Activated naive CD8-positive, alpha-beta T cell (primary cell): Measurements from ENCODE around the gene LMO2.

ENCODE experiments used
- H3K27ac Mint-ChIP-seq: one replicate; pipeline ENCODE4 v1.8.0; 2021; ENCODE audit warnings: mixed read lengths
- H3K27me3 Mint-ChIP-seq: one replicate; pipeline ENCODE4 v1.8.0; 2021; ENCODE audit warnings: mixed read lengths
- H3K36me3 Mint-ChIP-seq: one replicate; pipeline ENCODE4 v1.8.0; 2021; ENCODE audit warnings: mixed read lengths
- H3K4me1 Mint-ChIP-seq: one replicate; pipeline ENCODE4 v1.8.0; 2021; ENCODE audit warnings: low read depth, mixed read lengths
- H3K4me3 Mint-ChIP-seq: one replicate; pipeline ENCODE4 v1.8.0; 2021; ENCODE audit warnings: mild to moderate bottlenecking, mixed read lengths
- H3K9me3 Mint-ChIP-seq: one replicate; pipeline ENCODE4 v1.8.0; 2021; ENCODE audit warnings: low read depth, mixed read lengths

LMO2 gene

DNA sequence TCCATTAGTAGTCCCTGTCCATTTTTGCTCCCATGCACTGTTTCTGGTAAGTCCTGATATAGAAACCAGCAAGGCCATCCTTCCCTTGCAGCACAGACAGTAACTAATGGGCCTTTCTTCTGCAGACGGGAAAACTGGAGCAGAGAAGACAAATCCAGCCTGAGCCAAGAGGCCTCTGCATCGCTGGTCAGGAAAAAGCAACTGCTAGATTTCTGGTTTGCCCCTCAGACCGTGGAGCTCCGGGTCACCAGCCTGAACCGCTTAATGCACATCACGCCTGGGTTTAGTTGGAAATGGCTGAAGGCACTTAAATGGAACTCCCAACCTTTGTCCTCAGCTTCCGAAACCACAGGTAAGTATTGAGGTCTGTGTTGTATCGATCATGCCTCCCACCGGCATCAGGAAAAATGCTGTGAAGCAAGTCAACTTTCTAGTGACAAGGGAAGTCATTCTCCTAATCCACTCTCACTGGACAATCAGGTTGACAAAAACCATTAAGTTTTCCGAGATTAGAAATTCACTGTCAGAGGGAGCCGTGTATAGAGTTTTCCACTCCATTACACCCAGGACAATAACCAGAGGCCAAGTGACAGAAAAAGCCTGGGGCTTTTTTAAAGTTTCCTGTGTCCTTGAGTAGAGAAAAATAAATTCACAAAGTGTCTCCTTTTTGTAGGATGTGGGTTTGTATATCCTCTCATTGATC is 14.8 kb upstream of the LMO2 start:
- Mint-ChIP-seq H3K27me3 (peaks cover 20% of the 10 kb centered on the region), H3K27ac (no peak overlapping the region), H3K4me1 (peaks cover 9% of the 10 kb centered on the region), H3K36me3 (no peaks in the 10 kb centered on the region), H3K9me3 (no peaks in the 10 kb centered on the region), H3K4me3 (no peak overlapping the region)

DNA sequence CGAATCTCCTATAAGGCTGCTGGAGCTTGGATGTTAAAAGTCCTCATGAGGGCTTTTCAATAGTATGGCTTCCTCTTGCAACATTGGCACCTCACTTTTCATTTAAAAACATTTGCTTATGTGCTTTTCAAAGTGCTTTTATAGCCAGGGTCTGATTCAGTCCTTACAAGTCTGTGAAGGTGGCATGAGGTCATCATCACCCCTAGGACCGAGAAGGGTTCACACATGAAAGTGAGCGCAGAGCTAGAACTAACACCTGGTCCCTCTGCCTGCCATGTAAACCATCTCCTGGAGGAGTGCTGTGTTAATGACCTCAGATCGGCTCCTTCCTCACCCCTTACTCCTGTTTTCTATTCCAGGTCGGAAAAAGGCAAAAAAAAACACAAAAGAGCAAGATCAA is 12.2 kb upstream of the LMO2 start:
- Mint-ChIP-seq H3K4me1 (peaks cover 9% of the 10 kb centered on the region), H3K27ac (no peak overlapping the region), H3K4me3 (no peak overlapping the region), H3K36me3 (no peaks in the 10 kb centered on the region), H3K9me3 (no peaks in the 10 kb centered on the region), H3K27me3 (peaks cover 31% of the 10 kb centered on the region)

DNA sequence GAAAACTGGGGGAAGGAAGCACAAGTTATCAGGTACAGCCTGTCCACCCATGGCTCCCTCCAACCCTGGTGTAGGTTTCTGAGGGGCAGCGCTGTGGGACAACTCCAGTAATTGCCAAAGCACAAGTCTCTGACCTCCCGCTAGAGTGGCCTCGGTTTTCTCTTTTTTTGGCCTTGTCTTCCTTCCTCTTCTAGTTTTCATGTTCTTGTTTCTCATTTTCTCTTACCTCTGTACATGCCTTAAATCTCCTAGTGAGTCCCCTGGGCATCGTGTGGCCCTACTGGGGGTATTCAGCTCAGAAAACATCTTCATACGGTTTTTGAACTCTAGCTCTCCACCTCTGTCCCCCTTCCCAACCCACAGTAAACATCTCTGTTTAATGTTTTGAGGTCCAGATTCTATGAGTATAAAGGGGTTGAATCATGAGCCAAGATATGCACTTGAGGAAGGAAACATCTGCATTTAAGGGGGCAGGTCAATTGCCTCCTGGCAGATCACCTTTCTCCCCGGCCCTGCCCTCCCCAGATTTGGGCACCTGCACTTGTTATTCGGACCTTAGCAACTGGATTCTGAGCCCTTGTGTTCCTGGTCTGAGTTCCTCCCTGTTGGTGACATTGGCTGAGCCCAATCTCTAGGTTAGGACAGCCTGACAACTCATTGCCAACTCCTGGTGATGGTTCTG is 8.4 kb upstream of the LMO2 start:
- no peak overlapping the region for H3K27ac Mint-ChIP-seq
- H3K4me3 Mint-ChIP-seq = no peak overlapping the region
- H3K27me3 Mint-ChIP-seq = peaks cover 42% of the 10 kb centered on the region
- peaks cover 9% of the 10 kb centered on the region for H3K4me1 Mint-ChIP-seq
- peaks cover 2% of the 10 kb centered on the region for H3K36me3 Mint-ChIP-seq
- no peaks in the 10 kb centered on the region for H3K9me3 Mint-ChIP-seq

DNA sequence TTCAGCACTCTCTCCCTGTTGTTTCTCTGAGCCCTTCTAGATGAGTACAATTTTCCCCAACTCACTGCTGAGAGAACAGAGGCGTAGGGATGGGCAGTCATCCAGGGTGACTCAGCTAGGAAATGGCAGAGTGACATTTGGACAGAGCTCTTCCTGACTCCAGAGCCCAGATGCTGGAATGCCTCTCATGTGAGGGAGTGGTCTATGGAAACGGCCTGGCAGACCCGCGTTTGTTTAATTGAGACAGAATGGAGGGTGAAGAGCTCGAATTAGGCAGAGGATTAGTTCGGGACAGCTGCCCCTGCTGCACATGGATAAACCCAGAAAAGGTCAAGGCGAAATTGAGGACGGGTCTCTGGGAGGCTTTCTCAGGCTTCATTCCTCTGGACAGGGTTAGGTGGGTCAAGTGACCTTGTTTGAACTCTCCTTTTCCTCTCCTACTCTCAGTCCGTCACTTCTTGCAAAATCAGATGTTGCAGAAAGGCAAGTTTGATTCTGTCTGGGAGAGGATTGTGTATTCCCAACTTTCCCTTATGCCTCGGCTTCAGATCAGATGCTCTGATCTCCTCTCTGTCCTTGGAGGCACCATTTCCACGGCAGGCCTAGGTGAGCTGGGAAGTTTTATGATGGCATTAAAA is 7.6 kb upstream of the LMO2 start:
- H3K27ac Mint-ChIP-seq = no peak overlapping the region
- peaks cover 2% of the 10 kb centered on the region for H3K36me3 Mint-ChIP-seq
- no peaks in the 10 kb centered on the region for H3K9me3 Mint-ChIP-seq
- peaks cover 40% of the 10 kb centered on the region for H3K27me3 Mint-ChIP-seq
- peaks cover 16% of the 10 kb centered on the region for H3K4me1 Mint-ChIP-seq
- no peak overlapping the region for H3K4me3 Mint-ChIP-seq

DNA sequence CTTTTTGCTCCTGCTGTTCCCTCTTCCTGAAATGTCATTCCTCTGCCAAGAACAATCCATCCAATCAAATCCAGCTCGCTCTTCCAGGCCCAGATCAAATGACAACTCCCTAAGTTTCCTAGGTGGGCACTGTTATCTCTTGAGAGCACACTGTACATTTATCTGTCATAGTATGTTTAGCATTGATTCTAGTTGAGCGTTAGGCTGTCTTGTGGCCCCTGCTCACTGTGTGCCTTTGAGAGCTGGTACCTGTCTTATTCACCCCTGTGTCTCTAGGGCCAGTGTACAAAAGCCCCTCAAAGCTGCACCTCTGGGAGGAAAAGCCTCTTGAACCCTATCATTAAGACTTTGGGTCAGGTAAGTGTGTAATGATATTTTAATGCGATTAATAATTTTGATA is 7.1 kb upstream of the LMO2 start:
- no peaks in the 10 kb centered on the region for H3K9me3 Mint-ChIP-seq
- no peak overlapping the region for H3K27ac Mint-ChIP-seq
- peaks cover 2% of the 10 kb centered on the region for H3K36me3 Mint-ChIP-seq
- peaks cover 22% of the 10 kb centered on the region for H3K4me1 Mint-ChIP-seq
- H3K4me3 Mint-ChIP-seq = no peak overlapping the region
- H3K27me3 Mint-ChIP-seq = peaks cover 40% of the 10 kb centered on the region

DNA sequence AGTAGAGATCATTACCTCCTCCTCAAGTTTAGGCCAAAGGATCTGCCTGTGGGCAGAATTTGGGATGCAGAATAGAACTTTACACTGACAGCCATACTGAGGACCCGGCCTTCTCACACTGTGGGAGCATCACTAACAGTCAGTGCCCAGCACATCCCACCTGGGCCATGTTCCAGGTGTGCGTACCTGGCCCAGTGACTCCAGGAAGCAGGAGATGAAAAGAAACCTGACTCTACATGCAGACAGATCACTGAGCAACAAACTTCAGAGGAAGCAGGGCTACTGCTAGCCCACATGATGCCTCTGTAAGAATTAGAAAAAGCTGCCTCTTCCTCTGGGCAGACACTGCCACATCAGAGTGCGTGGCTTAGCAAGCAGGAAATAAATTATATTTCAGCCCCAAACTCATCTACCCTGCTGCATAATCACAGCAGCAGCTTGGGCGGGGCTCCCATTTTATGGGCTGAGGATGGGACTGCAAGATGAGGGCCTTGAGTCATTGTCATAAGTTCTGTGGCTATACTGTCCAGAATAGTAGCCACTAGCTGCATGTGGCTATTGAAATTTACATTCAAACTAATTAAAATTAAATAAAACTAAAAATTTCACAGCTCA is 6.0 kb upstream of the LMO2 start:
- Mint-ChIP-seq H3K27ac (no peak overlapping the region), H3K4me1 (peaks cover 33% of the 10 kb centered on the region), H3K27me3 (peaks cover 39% of the 10 kb centered on the region), H3K9me3 (no peaks in the 10 kb centered on the region), H3K4me3 (no peak overlapping the region), H3K36me3 (peaks cover 2% of the 10 kb centered on the region)

DNA sequence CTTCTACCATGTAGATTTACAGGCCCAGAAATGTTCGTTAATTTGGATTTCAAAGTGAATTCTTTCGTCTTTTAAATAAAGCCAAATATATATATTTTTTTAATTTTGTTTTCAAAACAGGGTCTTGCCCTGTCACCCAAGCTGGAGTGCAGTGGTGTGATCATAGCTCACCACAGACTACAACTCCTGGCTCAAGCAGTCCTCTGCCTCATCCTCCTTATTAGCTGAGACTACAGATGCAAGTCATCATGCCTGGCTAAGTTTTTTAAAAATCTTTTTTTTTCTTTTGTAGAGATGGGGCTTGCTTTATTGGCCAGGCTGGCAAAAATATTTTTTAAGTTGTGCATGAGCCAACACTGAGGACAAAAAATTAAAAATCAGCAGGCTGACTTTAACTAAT is 5.0 kb upstream of the LMO2 start:
- H3K4me3 Mint-ChIP-seq = no peak overlapping the region
- H3K4me1 Mint-ChIP-seq = peaks cover 42% of the 10 kb centered on the region
- peaks cover 35% of the 10 kb centered on the region for H3K27me3 Mint-ChIP-seq
- H3K9me3 Mint-ChIP-seq = no peaks in the 10 kb centered on the region
- no peak overlapping the region for H3K27ac Mint-ChIP-seq
- peaks cover 2% of the 10 kb centered on the region for H3K36me3 Mint-ChIP-seq

DNA sequence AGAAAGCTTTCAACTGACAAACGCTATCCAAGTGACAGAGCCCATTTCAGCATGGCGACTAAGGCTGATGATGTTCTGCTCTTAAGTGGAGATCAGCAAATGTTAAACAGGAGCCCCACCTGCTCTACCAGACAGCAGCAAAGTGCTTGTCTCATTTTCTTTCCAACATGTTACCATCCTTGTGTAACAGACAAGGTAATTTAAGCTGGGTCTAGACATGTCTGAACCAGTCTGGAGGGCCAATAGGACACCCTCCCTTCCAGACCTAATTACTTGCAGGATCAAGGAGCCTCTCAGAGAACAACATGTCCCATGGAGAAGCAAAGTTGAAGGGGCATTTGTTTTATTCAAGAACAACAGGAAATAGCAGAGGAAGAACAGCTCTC is 3.9 kb upstream of the LMO2 start:
- Mint-ChIP-seq H3K27ac (no peak overlapping the region), H3K27me3 (peaks cover 35% of the 10 kb centered on the region)

DNA sequence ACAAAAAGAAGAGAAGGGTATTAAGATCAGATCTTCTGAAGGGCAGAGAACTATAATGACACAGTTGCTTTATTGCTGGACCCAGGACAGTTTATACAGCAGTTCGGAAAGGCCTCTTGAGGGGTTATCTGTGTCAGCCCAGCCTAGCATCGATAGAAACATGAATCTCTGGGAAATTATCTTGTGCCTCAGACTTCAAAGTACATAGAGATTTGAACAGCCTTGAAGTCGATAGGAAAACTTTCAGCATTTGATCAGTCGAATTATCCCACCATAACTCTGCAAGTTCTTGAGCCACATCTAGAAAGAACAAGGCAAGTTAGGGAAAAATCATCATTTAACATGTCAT is 2.5 kb upstream of the LMO2 start:
- Mint-ChIP-seq H3K9me3 (no peaks in the 10 kb centered on the region), H3K36me3 (peaks cover 9% of the 10 kb centered on the region), H3K27ac (peak overlapping the region; percentile 78), H3K4me1 (peaks cover 55% of the 10 kb centered on the region), H3K4me3 (peak overlapping the region; percentile 82), H3K27me3 (peaks cover 29% of the 10 kb centered on the region)

More for the DNA sequence above, 3.9 kb upstream of the LMO2 start:
- Mint-ChIP-seq H3K4me1 (peaks cover 54% of the 10 kb centered on the region), H3K9me3 (no peaks in the 10 kb centered on the region), H3K36me3 (peaks cover 2% of the 10 kb centered on the region), H3K4me3 (no peak overlapping the region)

DNA sequence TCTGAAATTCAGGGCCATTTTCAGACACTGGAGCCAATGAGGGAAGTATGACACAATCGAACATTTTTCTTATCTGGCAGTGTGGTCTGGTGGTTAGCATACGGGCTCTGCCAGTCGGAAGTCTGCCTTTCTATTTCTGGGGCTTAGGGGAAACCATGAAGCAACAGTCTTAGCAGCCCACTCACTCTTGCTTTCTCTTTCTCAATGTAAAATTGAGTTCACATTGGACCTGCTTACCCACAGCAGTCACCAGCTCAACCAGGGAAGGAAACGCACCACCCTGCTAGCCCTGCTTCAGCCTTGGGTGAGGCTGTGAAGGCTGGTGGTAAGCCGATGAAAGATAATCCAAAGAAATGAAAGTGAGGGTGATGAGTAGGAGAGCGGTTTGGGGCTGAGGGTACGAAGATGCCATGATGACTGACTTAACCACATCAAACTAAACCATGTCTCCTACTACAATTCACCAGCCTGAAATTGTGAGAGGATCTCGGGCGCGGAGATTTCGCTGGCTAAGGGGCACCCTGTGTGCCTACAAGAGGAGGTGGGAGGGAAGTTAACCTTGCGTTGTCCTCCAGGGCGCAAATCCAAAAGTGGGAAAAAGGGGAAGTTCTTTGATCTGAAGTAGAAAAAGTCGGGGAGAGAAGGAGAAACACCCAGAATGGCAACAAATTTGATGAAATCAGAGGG is 2.0 kb upstream of the LMO2 start:
- Mint-ChIP-seq H3K4me3 (peak overlapping the region; percentile 82), H3K27me3 (peaks cover 31% of the 10 kb centered on the region), H3K9me3 (no peaks in the 10 kb centered on the region), H3K27ac (peak overlapping the region; percentile 78), H3K36me3 (peaks cover 8% of the 10 kb centered on the region), H3K4me1 (peaks cover 55% of the 10 kb centered on the region)

DNA sequence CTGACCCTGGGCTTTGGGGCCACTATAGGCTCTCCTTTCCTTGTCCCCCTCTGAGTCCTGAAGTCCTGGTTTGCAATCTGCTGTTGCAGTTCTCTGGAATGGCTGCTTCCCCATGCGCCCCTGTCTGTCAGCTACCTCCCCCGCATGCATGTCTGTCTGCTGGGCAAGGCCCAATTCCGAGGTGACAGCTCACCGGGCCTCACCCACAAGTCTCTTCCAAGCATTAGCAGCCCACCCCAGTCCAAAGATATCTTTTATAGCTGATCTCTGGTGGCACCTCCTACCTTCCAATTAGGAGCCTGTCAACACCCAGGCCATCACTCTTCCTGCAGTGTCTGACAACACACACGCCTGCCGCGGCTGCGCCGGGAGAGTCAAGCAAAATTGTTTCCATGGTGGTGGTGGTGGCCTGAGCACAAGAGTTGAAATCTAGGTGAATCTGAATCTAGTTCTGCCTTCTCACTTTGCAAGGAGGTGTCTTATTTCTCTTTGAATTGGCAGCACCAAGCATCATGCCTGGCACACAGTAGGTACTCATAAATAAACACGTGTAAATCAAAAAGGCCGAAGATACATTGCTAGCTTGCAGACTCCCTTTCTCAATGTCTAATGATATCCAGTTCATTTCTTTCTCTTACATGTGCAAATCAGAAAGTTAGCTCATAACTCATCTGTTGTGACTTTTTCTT is 1.2 kb upstream of the LMO2 start:
- Mint-ChIP-seq H3K9me3 (no peaks in the 10 kb centered on the region), H3K27ac (peak overlapping the region; percentile 78), H3K27me3 (peaks cover 35% of the 10 kb centered on the region), H3K36me3 (peaks cover 6% of the 10 kb centered on the region), H3K4me1 (peaks cover 55% of the 10 kb centered on the region), H3K4me3 (peak overlapping the region; percentile 82)

DNA sequence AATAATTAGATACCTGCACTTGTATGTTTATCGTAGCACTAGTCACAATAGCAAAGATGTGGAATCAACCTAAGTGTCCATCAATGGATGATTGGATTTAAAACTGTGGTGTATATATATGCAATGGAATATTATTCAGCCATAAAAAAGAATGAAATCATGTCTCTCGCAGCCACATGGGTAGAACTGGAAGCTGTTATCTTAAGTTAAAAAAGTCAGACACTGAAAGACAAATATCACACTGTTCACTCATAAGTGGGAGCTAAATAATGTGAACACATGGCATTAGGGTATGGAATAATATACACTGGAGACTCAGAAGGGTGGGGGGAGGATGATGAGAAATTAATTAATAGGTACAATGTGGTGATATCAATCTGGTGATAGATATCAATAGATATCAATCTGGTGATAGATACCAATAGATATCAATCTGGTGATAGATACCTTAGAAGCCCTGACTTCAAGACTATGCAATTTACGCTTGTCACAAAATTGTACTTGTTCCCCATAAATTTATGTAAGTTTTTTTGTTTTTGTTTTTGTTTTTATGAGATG is 2.0 kb downstream of the LMO2 start:
- Mint-ChIP-seq H3K27me3 (peaks cover 44% of the 10 kb centered on the region), H3K27ac (no peak overlapping the region), H3K9me3 (no peaks in the 10 kb centered on the region), H3K36me3 (peaks cover 6% of the 10 kb centered on the region), H3K4me1 (peaks cover 43% of the 10 kb centered on the region), H3K4me3 (no peak overlapping the region)

DNA sequence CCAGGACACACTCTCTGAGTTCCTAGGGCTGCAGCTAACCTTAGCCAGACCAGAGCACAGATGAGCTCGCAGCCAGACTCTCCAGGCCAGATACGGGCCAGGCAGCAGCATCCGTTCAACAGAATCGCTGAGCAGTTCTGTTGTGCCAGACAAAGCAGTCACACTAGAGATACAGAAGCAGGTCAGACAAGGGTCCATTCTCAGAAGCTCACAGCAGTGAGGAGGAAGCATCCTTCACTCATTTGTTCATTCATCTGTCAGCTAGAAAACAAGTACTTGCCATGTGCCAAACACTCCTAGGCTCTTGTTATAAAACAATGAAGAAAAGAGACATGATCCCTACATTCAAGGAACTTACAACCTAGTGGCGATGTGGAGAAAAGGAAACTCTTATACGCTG is 2.6 kb downstream of the LMO2 start:
- H3K9me3 Mint-ChIP-seq = no peaks in the 10 kb centered on the region
- H3K4me3 Mint-ChIP-seq = no peak overlapping the region
- no peak overlapping the region for H3K27ac Mint-ChIP-seq
- H3K27me3 Mint-ChIP-seq = peaks cover 44% of the 10 kb centered on the region
- H3K36me3 Mint-ChIP-seq = peaks cover 6% of the 10 kb centered on the region
- peaks cover 37% of the 10 kb centered on the region for H3K4me1 Mint-ChIP-seq

DNA sequence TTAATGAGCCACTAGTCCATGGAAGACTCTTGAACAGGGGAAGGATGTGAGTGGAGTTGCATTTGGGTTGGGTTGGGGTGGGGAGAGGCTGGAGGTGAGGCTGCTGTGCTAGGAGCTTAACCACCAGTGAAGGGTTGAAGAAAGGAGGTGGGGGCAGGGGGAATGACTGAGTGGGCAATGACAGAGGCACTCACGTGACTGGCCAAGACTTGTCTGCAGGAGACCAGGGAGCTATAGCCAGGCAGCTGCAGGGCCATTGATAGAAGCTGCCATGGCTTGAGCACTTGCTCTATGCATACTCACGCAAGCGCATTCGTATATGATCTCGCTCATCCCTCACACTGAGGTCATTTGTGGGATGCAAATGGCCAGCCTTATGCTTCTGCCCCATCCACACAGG is 4.0 kb downstream of the LMO2 start:
- peaks cover 6% of the 10 kb centered on the region for H3K36me3 Mint-ChIP-seq
- H3K9me3 Mint-ChIP-seq = no peaks in the 10 kb centered on the region
- H3K4me1 Mint-ChIP-seq = peaks cover 23% of the 10 kb centered on the region
- no peak overlapping the region for H3K27ac Mint-ChIP-seq
- peaks cover 56% of the 10 kb centered on the region for H3K27me3 Mint-ChIP-seq
- no peak overlapping the region for H3K4me3 Mint-ChIP-seq
